Endothelial cell of umbilical vein (primary cell): ENCODE data around the gene GRIN3B. TPM values are rescaled to one million over a fixed set of nuclear protein-coding genes. Genes with fewer than 3 reads are reported as not detected.

Experiments used
- BruUV-seq: library from RNA; stranded (reverse); fragments of 400-500 nt; replicated peaks from 2 replicates; lab custom pipeline; 2021; lab: Mats Ljungman, UMichigan
- CTCF ChIA-PET: fragments of 300-600, 350-600 bp; sonication (Branson Sonifier 250); formaldehyde crosslinking; loops from one replicate; lab custom pipeline; 2021; ENCODE audit warnings: antibody characterized with exemption, inconsistent platforms; lab: Charles Lee
- POLR2A ChIA-PET: fragments of 300-600, 350-600 bp; sonication (Branson Sonifier 250); formaldehyde crosslinking; loops from one replicate; lab custom pipeline; 2021; ENCODE audit warnings: antibody characterized with exemption, inconsistent platforms; lab: Charles Lee
- DNase-seq: peaks from one replicate; pipeline ENCODE4 v3.0.0-alpha.2; 2011; ENCODE audit warnings: low read depth, low spot score
- FAIRE-seq: peaks from 2 replicates; lab custom pipeline; 2011; peaks lifted over from hg19 to GRCh38; lab: Jason Lieb, UNC
- H2AFZ ChIP-seq: 2 replicates; pipeline ENCODE4 v1.6.0; 2012; ENCODE audit warnings: low read depth, low read length, control low read depth, inconsistent platforms
- H3K27ac ChIP-seq: 2 replicates; pipeline ENCODE4 v1.5.1; 2011; ENCODE audit warnings: low read depth, mild to moderate bottlenecking, control low read depth, low read length, moderate library complexity; ENCODE audit not compliant: insufficient read depth
- H3K27me3 ChIP-seq, 2 experiments: 2 replicates each; pipeline versions ENCODE4 v1.6.0 to v1.6.1; 2011; ENCODE audit warnings: low read length in 2 of 2, mixed read lengths in 1 of 2; ENCODE audit not compliant: control insufficient read depth in 2 of 2, insufficient read depth in 2 of 2
- H3K36me3 ChIP-seq, 2 experiments: 2 replicates in 1 of 2; 3 replicates in 1 of 2; pipeline ENCODE4 v1.5.1; 2011; ENCODE audit warnings: low read length in 2 of 2, mild to moderate bottlenecking in 1 of 2, moderate library complexity in 1 of 2; ENCODE audit not compliant: control insufficient read depth in 2 of 2, insufficient read depth in 2 of 2; ENCODE audit errors: extremely low read depth in 1 of 2
- H3K4me1 ChIP-seq: 3 replicates; pipeline ENCODE4 v1.5.1; 2011; ENCODE audit warnings: mild to moderate bottlenecking, low read length; ENCODE audit not compliant: control insufficient read depth, insufficient read depth; ENCODE audit errors: extremely low read depth
- H3K4me2 ChIP-seq: 2 replicates; pipeline ENCODE4 v1.6.1; 2011; ENCODE audit warnings: low read length, control low read depth, mixed read lengths; ENCODE audit not compliant: insufficient read depth
- H3K4me3 ChIP-seq, 3 experiments: fragments of 200-600 bp in 1 of 3; sonication (generic), shearing (Covaris generic) in 1 of 3; replicated peaks in 1 of 3; 2 replicates each; pipeline ENCODE4 v1.5.1; 2011 to 2016; ENCODE audit warnings: control low read depth in 3 of 3, low read length in 3 of 3, mild to moderate bottlenecking in 2 of 3, inconsistent platforms in 1 of 3, low read depth in 1 of 3, moderate library complexity in 1 of 3; ENCODE audit not compliant: insufficient read depth in 1 of 3
- H3K79me2 ChIP-seq: 2 replicates; pipeline ENCODE4 v1.6.0; 2012; ENCODE audit warnings: low read length, inconsistent platforms; ENCODE audit not compliant: control insufficient read depth, insufficient read depth
- H3K9ac ChIP-seq: replicated peaks from 2 replicates; pipeline ENCODE3; 2011; ENCODE audit warnings: low read length, control low read depth; ENCODE audit not compliant: insufficient read depth; ENCODE audit errors: extremely low read depth
- H3K9me1 ChIP-seq: replicated peaks from 3 replicates; pipeline ENCODE4 v1.6.0; 2011; ENCODE audit warnings: mild to moderate bottlenecking, low read length; ENCODE audit not compliant: control insufficient read depth, insufficient read depth; ENCODE audit errors: extremely low read depth
- H3K9me3 ChIP-seq: replicated peaks from 2 replicates; pipeline ENCODE4 v1.5.1; 2012; ENCODE audit warnings: low read length, inconsistent platforms; ENCODE audit not compliant: control insufficient read depth, insufficient read depth
- H4K20me1 ChIP-seq: replicated peaks from 2 replicates; pipeline ENCODE3; 2011; ENCODE audit warnings: mild to moderate bottlenecking, low read length; ENCODE audit not compliant: control insufficient read depth, insufficient read depth; ENCODE audit errors: extremely low read depth
- EZH2 ChIP-seq: IDR thresholded peaks from 2 replicates; pipeline ENCODE4 v1.6.1; 2012; ENCODE audit warnings: borderline replicate concordance, low read depth, mild to moderate bottlenecking, moderate library complexity, low read length, inconsistent platforms; ENCODE audit not compliant: severe bottlenecking
- FOS ChIP-seq: IDR thresholded peaks from 2 replicates; pipeline ENCODE4 v1.6.1; 2011; ENCODE audit warnings: mild to moderate bottlenecking, low read length, moderate library complexity, borderline replicate concordance; ENCODE audit not compliant: insufficient read depth
- GATA2 ChIP-seq: IDR thresholded peaks from 2 replicates; pipeline ENCODE4 v1.7.0; 2011; ENCODE audit warnings: low read depth, mild to moderate bottlenecking, moderate library complexity, mixed read lengths, low read length; ENCODE audit not compliant: insufficient read length, insufficient read depth
- JUN ChIP-seq: IDR thresholded peaks from 2 replicates; pipeline ENCODE4 v1.6.1; 2011; ENCODE audit warnings: borderline replicate concordance, low read depth; ENCODE audit not compliant: insufficient read length, insufficient read depth
- MYC ChIP-seq: IDR thresholded peaks from one replicate; pipeline ENCODE4 v1.6.1; 2011; ENCODE audit warnings: mild to moderate bottlenecking, low read depth, low read length
- POLR2A ChIP-seq: IDR thresholded peaks from 2 replicates; pipeline ENCODE4 v1.6.1; 2012; ENCODE audit warnings: low read depth, mild to moderate bottlenecking, control low read depth, low read length
- POLR2AphosphoS5 ChIP-seq: IDR thresholded peaks from 2 replicates; pipeline ENCODE4 v1.6.1; 2012; ENCODE audit warnings: low read depth, mild to moderate bottlenecking, control low read depth, low read length, moderate library complexity; ENCODE audit not compliant: insufficient read depth
- dilution Hi-C: fragments of 300-500 bp; cut with MboI; formaldehyde crosslinking; loops from one replicate; pipeline ENCODE4 v1.15.0; 2019; ENCODE audit warnings: low sequenced_read_pairs; ENCODE audit not compliant: extremely low pct_ligation_motif_present
- intact Hi-C: fragments of 100-400 bp; cut with micrococcal nuclease; formaldehyde crosslinking; loops from one replicate; pipeline ENCODE4 v1.10.0; 2022
- polyA plus RNA-seq, 4 experiments: library from polyadenylated mRNA; depleted of rRNA in 3 of 4; stranded (reverse) in 3 of 4; unstranded in 1 of 4; fragments of >200 nt; gene quantifications; 2 replicates each; pipeline versions ENCODE4 v1.2.1 to v1.2.3, GENCODE V29; 2011 to 2012; ENCODE audit warnings: missing spikeins in 1 of 4
- total RNA-seq: library from RNA; stranded (reverse); gene quantifications from 2 replicates; pipeline ENCODE4 v1.2.3, GENCODE V29; 2021
- TF ChIP-seq, protein P1 (sequence below), 2 donors: IDR thresholded peaks; 1 replicate in 1 of 2; 2 replicates in 1 of 2; pipeline ENCODE4 v1.5.1; 2011; ENCODE audit warnings: low read length in 2 of 2, mild to moderate bottlenecking in 2 of 2, moderate library complexity in 2 of 2, control low read depth in 1 of 2, inconsistent platforms in 1 of 2, low read depth in 1 of 2; ENCODE audit not compliant: insufficient read depth in 1 of 2; ENCODE audit errors: extremely low read depth in 1 of 2
- TF ChIP-seq, protein P2 (sequence below): IDR thresholded peaks from 2 replicates; pipeline ENCODE4 v1.6.1; 2011; ENCODE audit not compliant: insufficient read depth, insufficient read length

The GRIN3B gene
- total and polyA plus RNA-seq, 2 donors (not counting 3 experiments of a cell fraction or from before 2014, with no cell fraction given) = 0.43 to 0.82 TPM

DNA sequence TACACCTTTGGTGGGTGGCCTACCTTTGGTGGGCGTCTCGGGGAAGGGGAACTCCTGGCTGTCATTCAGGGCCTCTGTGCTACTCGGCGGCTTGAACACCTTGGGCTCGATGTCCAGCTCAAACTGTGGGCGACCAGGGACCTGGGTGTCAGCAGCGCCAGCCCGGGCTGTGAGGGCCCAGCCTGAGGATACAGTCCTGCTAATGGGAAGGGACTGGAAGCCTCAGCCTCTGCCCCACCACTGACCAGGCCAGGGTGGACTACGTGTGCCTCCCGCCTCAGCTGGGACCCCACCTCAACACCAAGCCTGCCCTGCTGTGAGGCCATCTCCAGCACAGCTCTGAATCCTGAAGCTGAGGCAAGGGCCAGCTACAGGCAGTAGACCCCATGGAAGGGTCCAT, 13.0 kb downstream of the GRIN3B start:
- Histone ChIP-seq H3K9ac (no peak overlapping the region), H3K27me3 (no peaks in the 10 kb centered on the region), H3K4me3 (no peak overlapping the region), H3K27ac (no peak overlapping the region), H2AFZ (no peak overlapping the region), H4K20me1 (no peaks in the 10 kb centered on the region), H3K36me3 (peaks cover 5 to 23% of the 10 kb centered on the region in 2 experiments), H3K9me3 (no peaks in the 10 kb centered on the region), H3K9me1 (no peaks in the 10 kb centered on the region), H3K79me2 (peaks cover 51% of the 10 kb centered on the region), H3K4me1 (peaks cover 21% of the 10 kb centered on the region), H3K4me2 (no peak overlapping the region)
- intact Hi-C loops = no loop called here
- BruUV-seq = no TSS peak
- TF ChIP-seq GATA2 (no peak), JUN (no peak), POLR2A (no peak), EZH2 (no peak), MYC (no peak), FOS (no peak), POLR2AphosphoS5 (no peak)
- TF ChIP-seq, protein P1, sequence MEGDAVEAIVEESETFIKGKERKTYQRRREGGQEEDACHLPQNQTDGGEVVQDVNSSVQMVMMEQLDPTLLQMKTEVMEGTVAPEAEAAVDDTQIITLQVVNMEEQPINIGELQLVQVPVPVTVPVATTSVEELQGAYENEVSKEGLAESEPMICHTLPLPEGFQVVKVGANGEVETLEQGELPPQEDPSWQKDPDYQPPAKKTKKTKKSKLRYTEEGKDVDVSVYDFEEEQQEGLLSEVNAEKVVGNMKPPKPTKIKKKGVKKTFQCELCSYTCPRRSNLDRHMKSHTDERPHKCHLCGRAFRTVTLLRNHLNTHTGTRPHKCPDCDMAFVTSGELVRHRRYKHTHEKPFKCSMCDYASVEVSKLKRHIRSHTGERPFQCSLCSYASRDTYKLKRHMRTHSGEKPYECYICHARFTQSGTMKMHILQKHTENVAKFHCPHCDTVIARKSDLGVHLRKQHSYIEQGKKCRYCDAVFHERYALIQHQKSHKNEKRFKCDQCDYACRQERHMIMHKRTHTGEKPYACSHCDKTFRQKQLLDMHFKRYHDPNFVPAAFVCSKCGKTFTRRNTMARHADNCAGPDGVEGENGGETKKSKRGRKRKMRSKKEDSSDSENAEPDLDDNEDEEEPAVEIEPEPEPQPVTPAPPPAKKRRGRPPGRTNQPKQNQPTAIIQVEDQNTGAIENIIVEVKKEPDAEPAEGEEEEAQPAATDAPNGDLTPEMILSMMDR (IDR thresholded peaks at IDR 0.05; ENCODE audit: extremely low read depth in 1 of 2, insufficient read depth in 1 of 2, low read depth in 1 of 2, low read length in 2 of 2) = no peak
- TF ChIP-seq, protein P2, sequence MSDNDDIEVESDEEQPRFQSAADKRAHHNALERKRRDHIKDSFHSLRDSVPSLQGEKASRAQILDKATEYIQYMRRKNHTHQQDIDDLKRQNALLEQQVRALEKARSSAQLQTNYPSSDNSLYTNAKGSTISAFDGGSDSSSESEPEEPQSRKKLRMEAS = no peak
- DNase-seq (no peak), FAIRE-seq (no peak)
- ChIA-PET POLR2A (no interaction called here), CTCF (interaction anchor here (0.7 kb wide), 1 partner anchor 9 kb away, joined by 3 read pairs; no protein-coding TSS in a partner anchor)
- dilution Hi-C loops = no loop called here
